NCI-H748 (cell line): ENCODE results near the gene COX5B.
A peak's percentile ranks its signal among the peaks of the same experiment; 100 is the strongest.
"Not testable (repeated sequence)": the region's sequence is repeated elsewhere in the genome, so short reads cannot be mapped to it uniquely, and the experiment has no call there.

Experiments used
- DNase-seq: peaks from one replicate; lab custom pipeline; 2025; ENCODE audit not compliant: unreplicated experiment; lab: John Stamatoyannopoulos, UW

Gene COX5B

GRCh38 chr2:97645695-97646629 lies at the start of gene COX5B:
TSS of gene COX5B (plus strand) at chr2:97646062. CDS start at chr2:97646087, 25 bp downstream.
- DNase-seq, result peak; percentile 96

- not testable (repeated sequence) for DNase-seq
These were observed 49.7 kb upstream of the COX5B start for GRCh38 chr2:97596180-97596579.

GRCh38 chr2:97601537-97601936 lies 44.3 kb upstream of the COX5B start:
- not testable (repeated sequence) for DNase-seq

- DNase-seq, result not testable (repeated sequence)
These were observed 40.8 kb upstream of the COX5B start for GRCh38 chr2:97605109-97605508.

GRCh38 chr2:97605524-97606339 lies 40.1 kb upstream of the COX5B start:
- not testable (repeated sequence) for DNase-seq

- DNase-seq, result not testable (repeated sequence)
These were observed 37.1 kb upstream of the COX5B start for GRCh38 chr2:97608745-97609144.

- not testable (repeated sequence) for DNase-seq
These were observed 34.0 kb upstream of the COX5B start for GRCh38 chr2:97611895-97612294.

GRCh38 chr2:97615746-97616145 lies 30.1 kb upstream of the COX5B start:
- DNase-seq, result not testable (repeated sequence)

GRCh38 chr2:97617911-97618310 lies 28.0 kb upstream of the COX5B start:
- no peak for DNase-seq

- DNase-seq, result not testable (repeated sequence)
These were observed 26.7 kb upstream of the COX5B start for GRCh38 chr2:97618939-97619827.

- not testable (repeated sequence) for DNase-seq
These were observed 25.4 kb upstream of the COX5B start for GRCh38 chr2:97620492-97620891.

- not testable (repeated sequence) for DNase-seq
These were observed 22.9 kb upstream of the COX5B start for GRCh38 chr2:97622976-97623375.

- not testable (repeated sequence) for DNase-seq
These were observed 20.4 kb upstream of the COX5B start for GRCh38 chr2:97625354-97626048.

- not testable (repeated sequence) for DNase-seq
These were observed 19.8 kb upstream of the COX5B start for GRCh38 chr2:97626049-97626430.

GRCh38 chr2:97644023-97644717 lies 1.7 kb upstream of the COX5B start:
- no peak for DNase-seq

GRCh38 chr2:97645112-97645694 lies 659 bp upstream of the COX5B start:
- peak; percentile 40 for DNase-seq

- DNase-seq, result no peak
These were observed 1.1 kb downstream of the COX5B start for GRCh38 chr2:97646977-97647376.

GRCh38 chr2:97651114-97651513 lies 5.3 kb downstream of the COX5B start:
- DNase-seq, result no peak

GRCh38 chr2:97653473-97653872 lies 7.6 kb downstream of the COX5B start:
- no peak for DNase-seq
